IPS-18a (cell line): Measurements from ENCODE around the gene STARD9.
"Not testable (repeated sequence)": the region's sequence is repeated elsewhere in the genome, so short reads cannot be mapped to it uniquely, and the experiment has no call there.

Source experiments
- H3K27ac ChIP-seq: one replicate; pipeline ENCODE4 v1.5.1; 2013; ENCODE audit warnings: low read length
- H3K27me3 ChIP-seq: one replicate; pipeline ENCODE4 v1.6.1; 2013; ENCODE audit warnings: mild to moderate bottlenecking, low read length; ENCODE audit not compliant: control insufficient read depth, insufficient read depth
- H3K36me3 ChIP-seq: one replicate; pipeline ENCODE4 v1.6.1; 2013; ENCODE audit warnings: low read depth, low read length; ENCODE audit not compliant: control insufficient read depth
- H3K4me1 ChIP-seq: one replicate; pipeline ENCODE4 v1.6.1; 2013; ENCODE audit warnings: low read depth, low read length; ENCODE audit not compliant: control insufficient read depth
- H3K4me3 ChIP-seq: one replicate; pipeline ENCODE4 v1.5.1; 2013; ENCODE audit warnings: low read length
- H3K9ac ChIP-seq: one replicate; pipeline ENCODE4 v1.6.1; 2013; ENCODE audit warnings: mild to moderate bottlenecking, low read length, moderate library complexity
- H3K9me3 ChIP-seq: one replicate; pipeline ENCODE4 v1.6.1; 2013; ENCODE audit warnings: low read depth, low read length; ENCODE audit not compliant: control insufficient read depth

The STARD9 gene

DNA sequence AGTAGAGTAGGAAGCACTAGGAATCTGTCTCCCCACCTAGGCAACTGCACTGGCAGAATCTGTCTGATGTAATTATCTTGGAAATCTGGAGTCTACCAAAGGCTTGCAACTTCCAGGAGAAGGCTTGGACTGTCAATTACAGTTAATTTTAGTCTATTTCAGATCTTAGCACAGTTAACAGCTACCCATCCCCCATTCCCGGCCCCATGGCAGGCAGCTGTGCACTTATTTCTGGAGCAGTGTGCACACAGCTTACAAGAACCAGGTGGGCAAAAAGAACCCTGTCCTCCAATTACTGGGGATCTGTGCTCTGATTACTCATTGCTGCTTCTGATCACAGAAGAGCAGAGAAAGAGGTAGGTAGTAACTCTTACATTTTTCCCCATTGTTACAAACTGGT, 173.9 kb downstream of the STARD9 start:
- Histone ChIP-seq H3K36me3 (peaks cover 5% of the 10 kb centered on the region), H3K9me3 (no peaks in the 10 kb centered on the region), H3K27me3 (no peaks in the 10 kb centered on the region), H3K27ac (no peak overlapping the region), H3K9ac (no peak overlapping the region), H3K4me3 (no peak overlapping the region), H3K4me1 (no peaks in the 10 kb centered on the region)

DNA sequence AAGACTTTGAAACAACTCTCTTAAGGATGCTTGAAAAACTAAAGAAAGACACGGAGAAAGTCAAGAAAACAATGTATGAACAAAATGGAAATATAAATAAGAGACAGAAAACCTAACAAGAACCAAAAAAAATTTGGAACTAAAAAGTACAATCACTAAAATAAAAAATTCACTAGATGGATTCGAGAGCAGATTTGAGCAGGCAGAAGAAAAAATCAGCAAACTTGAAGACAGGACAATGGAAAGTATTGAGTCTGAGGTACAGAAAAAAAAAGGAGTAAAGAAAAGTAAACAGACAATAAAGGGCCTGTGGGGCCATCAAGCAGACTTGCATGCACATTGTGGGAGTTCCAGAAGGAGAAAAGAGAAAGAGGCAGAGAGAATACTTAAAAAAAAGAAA, 174.9 kb downstream of the STARD9 start:
- no peaks in the 10 kb centered on the region for H3K9me3 ChIP-seq
- no peak overlapping the region for H3K27ac ChIP-seq
- H3K4me3 ChIP-seq: no peak overlapping the region
- no peaks in the 10 kb centered on the region for H3K4me1 ChIP-seq
- H3K36me3 ChIP-seq: peaks cover 5% of the 10 kb centered on the region
- H3K9ac ChIP-seq: no peak overlapping the region
- H3K27me3 ChIP-seq: no peaks in the 10 kb centered on the region

GRCh38 chr15:42759093-42759492, 183.7 kb downstream of the STARD9 start:
- no peak overlapping the region for H3K27ac ChIP-seq
- no peaks in the 10 kb centered on the region for H3K9me3 ChIP-seq
- no peaks in the 10 kb centered on the region for H3K27me3 ChIP-seq

GRCh38 chr15:42760759-42761158, 185.4 kb downstream of the STARD9 start:
- H3K4me1 ChIP-seq: peaks cover 8% of the 10 kb centered on the region
- H3K9me3 ChIP-seq: no peaks in the 10 kb centered on the region
- no peak overlapping the region for H3K27ac ChIP-seq
- no peaks in the 10 kb centered on the region for H3K27me3 ChIP-seq
- no peak overlapping the region for H3K4me3 ChIP-seq
- H3K36me3 ChIP-seq: no peaks in the 10 kb centered on the region
- H3K9ac ChIP-seq: no peak overlapping the region

More at GRCh38 chr15:42759093-42759492, 183.7 kb downstream of the STARD9 start:
- H3K4me3 ChIP-seq: no peak overlapping the region
- H3K9ac ChIP-seq: no peak overlapping the region
- H3K36me3 ChIP-seq: no peaks in the 10 kb centered on the region
- peaks cover 5% of the 10 kb centered on the region for H3K4me1 ChIP-seq

GRCh38 chr15:42761813-42762212, 186.4 kb downstream of the STARD9 start:
- H3K9me3 ChIP-seq, H3K36me3 ChIP-seq, H3K27me3 ChIP-seq, H3K4me3 ChIP-seq, H3K9ac ChIP-seq, H3K4me1 ChIP-seq, H3K27ac ChIP-seq: not testable (repeated sequence)

DNA sequence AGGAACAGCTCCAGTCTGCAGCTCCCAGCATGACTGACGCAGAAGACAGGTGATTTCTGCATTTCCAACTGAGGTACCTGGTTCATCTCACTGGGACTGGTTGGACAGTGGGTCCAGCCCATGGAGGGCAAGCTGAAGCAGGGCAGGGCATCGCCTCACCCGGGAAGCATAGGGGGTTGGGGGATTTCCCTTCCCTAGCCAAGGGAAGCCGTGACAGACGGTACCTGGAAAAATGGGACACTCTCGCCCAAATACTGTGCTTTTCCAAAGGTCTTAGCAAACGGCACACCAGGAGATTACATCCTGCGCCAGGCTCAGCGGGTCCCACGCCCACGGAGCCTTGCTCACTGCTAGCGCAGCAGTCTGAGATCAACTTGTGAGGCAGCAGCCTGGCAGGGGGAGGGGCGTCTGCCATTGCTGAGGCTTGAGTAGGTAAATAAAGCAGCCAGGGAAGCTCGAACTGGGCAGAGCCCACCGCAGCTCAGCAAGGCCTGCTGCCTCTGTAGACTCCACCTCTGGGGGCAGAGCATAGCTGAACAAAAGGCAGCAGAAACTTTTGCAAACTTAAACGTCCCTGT, 188.8 kb downstream of the STARD9 start:
- not testable (repeated sequence) for H3K9ac ChIP-seq, H3K4me1 ChIP-seq, H3K36me3 ChIP-seq, H3K4me3 ChIP-seq, H3K9me3 ChIP-seq, H3K27ac ChIP-seq, H3K27me3 ChIP-seq

- not testable (repeated sequence) for H3K4me1 ChIP-seq, H3K9me3 ChIP-seq, H3K4me3 ChIP-seq, H3K27me3 ChIP-seq, H3K36me3 ChIP-seq, H3K27ac ChIP-seq, H3K9ac ChIP-seq
Observed at GRCh38 chr15:42766109-42766508, 190.7 kb downstream of the STARD9 start.
